ENCODE measurements around the gene LAMTOR5.

Gene LAMTOR5

GRCh38 chr1:110420874-110421793, 13.6 kb upstream of the LAMTOR5 start:
- no peak for ATAC-seq
- TF ChIP-seq GLIS3 (CRISPR knock-in tag; IDR thresholded peaks at IDR 0.05) (no peak), TOX (CRISPR knock-in tag; IDR thresholded peaks at IDR 0.05; ENCODE audit: borderline replicate concordance) (no peak), TCF4 (CRISPR knock-in tag; IDR thresholded peaks at IDR 0.05; ENCODE audit: borderline replicate concordance) (no peak), PPARA (CRISPR knock-in tag; IDR thresholded peaks at IDR 0.05; ENCODE audit: borderline replicate concordance) (no peak), BACH2 (CRISPR knock-in tag; IDR thresholded peaks at IDR 0.05; ENCODE audit: borderline replicate concordance) (no peak), ESRRG (CRISPR knock-in tag; IDR thresholded peaks at IDR 0.05) (no peak), ZNF565 (CRISPR knock-in tag; conservative IDR thresholded peaks at IDR 0.05; ENCODE audit: low read depth) (no peak), CSDC2 (CRISPR knock-in tag; IDR thresholded peaks at IDR 0.05) (no peak), SNAI2 (CRISPR knock-in tag; IDR thresholded peaks at IDR 0.05) (no peak), OSR1 (CRISPR knock-in tag; IDR thresholded peaks at IDR 0.05) (no peak), CSRNP3 (CRISPR knock-in tag; IDR thresholded peaks at IDR 0.05) (no peak)

DNA sequence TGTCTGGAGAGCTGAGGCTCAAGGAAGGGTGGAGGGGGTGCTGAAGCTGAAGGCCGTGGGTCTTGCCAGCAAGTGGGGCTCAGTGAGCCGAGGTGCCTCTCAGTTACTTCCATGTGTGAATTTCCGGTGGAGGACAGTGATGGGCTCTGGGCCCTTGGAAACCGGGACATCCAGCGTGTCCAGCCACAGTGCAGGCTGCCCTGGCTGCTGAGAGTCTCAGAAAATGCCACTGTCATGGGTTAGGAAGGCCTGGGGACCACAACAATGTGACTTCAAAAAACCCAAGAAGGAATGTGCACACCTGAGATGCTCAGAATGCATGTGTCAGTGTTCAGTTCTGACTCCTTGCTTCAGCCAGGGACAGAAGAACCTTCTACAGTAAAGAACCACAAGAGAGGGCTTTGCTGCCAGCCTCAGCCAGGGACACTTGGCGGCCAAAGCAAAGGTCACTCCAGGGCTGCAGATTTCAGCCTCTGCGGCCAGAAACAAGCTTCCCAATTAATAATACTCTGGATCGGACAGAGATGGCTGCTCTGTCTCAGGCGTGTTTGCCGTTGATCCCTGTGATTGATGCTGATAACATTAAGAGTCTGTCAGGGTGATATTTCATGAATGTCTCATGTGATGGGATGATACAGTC, 12.6 kb upstream of the LAMTOR5 start:
- no peak for ATAC-seq

More for the DNA sequence above, 12.6 kb upstream of the LAMTOR5 start:
- TF ChIP-seq ISL1 (CRISPR knock-in tag; IDR thresholded peaks at IDR 0.05) (no peak), BACH2 (CRISPR knock-in tag; IDR thresholded peaks at IDR 0.05; ENCODE audit: borderline replicate concordance) (no peak), OSR1 (CRISPR knock-in tag; IDR thresholded peaks at IDR 0.05) (no peak), GLIS3 (CRISPR knock-in tag; IDR thresholded peaks at IDR 0.05) (no peak), ZFP3 (CRISPR knock-in tag; IDR thresholded peaks at IDR 0.05) (no peak), CSDC2 (CRISPR knock-in tag; IDR thresholded peaks at IDR 0.05) (no peak), ESRRG (CRISPR knock-in tag; IDR thresholded peaks at IDR 0.05) (no peak), CREB5 (CRISPR knock-in tag; IDR thresholded peaks at IDR 0.05; ENCODE audit: low read depth) (no peak), ARNTL (CRISPR knock-in tag; IDR thresholded peaks at IDR 0.05; ENCODE audit: borderline replicate concordance, low read depth) (no peak), ZC3H10 (CRISPR knock-in tag; IDR thresholded peaks at IDR 0.05) (no peak), SNAI2 (CRISPR knock-in tag; IDR thresholded peaks at IDR 0.05) (no peak), ZFP30 (CRISPR knock-in tag; IDR thresholded peaks at IDR 0.05) (no peak), PPARA (CRISPR knock-in tag; IDR thresholded peaks at IDR 0.05; ENCODE audit: borderline replicate concordance) (no peak), TOX (CRISPR knock-in tag; IDR thresholded peaks at IDR 0.05; ENCODE audit: borderline replicate concordance) (no peak), ZNF565 (CRISPR knock-in tag; conservative IDR thresholded peaks at IDR 0.05; ENCODE audit: low read depth) (no peak), ZNF70 (CRISPR knock-in tag; IDR thresholded peaks at IDR 0.05) (no peak), CSRNP3 (CRISPR knock-in tag; IDR thresholded peaks at IDR 0.05) (no peak)
- TF ChIP-seq, protein P1, sequence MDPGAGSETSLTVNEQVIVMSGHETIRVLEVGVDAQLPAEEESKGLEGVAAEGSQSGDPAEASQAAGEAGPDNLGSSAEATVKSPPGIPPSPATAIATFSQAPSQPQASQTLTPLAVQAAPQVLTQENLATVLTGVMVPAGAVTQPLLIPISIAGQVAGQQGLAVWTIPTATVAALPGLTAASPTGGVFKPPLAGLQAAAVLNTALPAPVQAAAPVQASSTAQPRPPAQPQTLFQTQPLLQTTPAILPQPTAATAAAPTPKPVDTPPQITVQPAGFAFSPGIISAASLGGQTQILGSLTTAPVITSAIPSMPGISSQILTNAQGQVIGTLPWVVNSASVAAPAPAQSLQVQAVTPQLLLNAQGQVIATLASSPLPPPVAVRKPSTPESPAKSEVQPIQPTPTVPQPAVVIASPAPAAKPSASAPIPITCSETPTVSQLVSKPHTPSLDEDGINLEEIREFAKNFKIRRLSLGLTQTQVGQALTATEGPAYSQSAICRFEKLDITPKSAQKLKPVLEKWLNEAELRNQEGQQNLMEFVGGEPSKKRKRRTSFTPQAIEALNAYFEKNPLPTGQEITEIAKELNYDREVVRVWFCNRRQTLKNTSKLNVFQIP (CRISPR knock-in tag; IDR thresholded peaks at IDR 0.05; ENCODE audit: borderline replicate concordance, low read depth), result no peak
- TF ChIP-seq, protein P2, sequence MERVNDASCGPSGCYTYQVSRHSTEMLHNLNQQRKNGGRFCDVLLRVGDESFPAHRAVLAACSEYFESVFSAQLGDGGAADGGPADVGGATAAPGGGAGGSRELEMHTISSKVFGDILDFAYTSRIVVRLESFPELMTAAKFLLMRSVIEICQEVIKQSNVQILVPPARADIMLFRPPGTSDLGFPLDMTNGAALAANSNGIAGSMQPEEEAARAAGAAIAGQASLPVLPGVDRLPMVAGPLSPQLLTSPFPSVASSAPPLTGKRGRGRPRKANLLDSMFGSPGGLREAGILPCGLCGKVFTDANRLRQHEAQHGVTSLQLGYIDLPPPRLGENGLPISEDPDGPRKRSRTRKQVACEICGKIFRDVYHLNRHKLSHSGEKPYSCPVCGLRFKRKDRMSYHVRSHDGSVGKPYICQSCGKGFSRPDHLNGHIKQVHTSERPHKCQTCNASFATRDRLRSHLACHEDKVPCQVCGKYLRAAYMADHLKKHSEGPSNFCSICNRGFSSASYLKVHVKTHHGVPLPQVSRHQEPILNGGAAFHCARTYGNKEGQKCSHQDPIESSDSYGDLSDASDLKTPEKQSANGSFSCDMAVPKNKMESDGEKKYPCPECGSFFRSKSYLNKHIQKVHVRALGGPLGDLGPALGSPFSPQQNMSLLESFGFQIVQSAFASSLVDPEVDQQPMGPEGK (CRISPR knock-in tag; IDR thresholded peaks at IDR 0.05; ENCODE audit: borderline replicate concordance), result no peak
- TF ChIP-seq, protein P3, sequence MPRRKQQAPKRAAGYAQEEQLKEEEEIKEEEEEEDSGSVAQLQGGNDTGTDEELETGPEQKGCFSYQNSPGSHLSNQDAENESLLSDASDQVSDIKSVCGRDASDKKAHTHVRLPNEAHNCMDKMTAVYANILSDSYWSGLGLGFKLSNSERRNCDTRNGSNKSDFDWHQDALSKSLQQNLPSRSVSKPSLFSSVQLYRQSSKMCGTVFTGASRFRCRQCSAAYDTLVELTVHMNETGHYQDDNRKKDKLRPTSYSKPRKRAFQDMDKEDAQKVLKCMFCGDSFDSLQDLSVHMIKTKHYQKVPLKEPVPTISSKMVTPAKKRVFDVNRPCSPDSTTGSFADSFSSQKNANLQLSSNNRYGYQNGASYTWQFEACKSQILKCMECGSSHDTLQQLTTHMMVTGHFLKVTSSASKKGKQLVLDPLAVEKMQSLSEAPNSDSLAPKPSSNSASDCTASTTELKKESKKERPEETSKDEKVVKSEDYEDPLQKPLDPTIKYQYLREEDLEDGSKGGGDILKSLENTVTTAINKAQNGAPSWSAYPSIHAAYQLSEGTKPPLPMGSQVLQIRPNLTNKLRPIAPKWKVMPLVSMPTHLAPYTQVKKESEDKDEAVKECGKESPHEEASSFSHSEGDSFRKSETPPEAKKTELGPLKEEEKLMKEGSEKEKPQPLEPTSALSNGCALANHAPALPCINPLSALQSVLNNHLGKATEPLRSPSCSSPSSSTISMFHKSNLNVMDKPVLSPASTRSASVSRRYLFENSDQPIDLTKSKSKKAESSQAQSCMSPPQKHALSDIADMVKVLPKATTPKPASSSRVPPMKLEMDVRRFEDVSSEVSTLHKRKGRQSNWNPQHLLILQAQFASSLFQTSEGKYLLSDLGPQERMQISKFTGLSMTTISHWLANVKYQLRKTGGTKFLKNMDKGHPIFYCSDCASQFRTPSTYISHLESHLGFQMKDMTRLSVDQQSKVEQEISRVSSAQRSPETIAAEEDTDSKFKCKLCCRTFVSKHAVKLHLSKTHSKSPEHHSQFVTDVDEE (CRISPR knock-in tag; IDR thresholded peaks at IDR 0.05), result no peak

Data from SK-N-SH treated with all-trans-retinoic acid at 6 μM for 48 hours (cell line).